Activated T-cell treated with anti-CD3 and anti-CD28 coated beads, Interleukin-2, amount 50 U/mL, for 72 hours (primary cell): Measurements from ENCODE around the gene FIBP. TPM values are rescaled to one million over a fixed set of nuclear protein-coding genes. Genes with fewer than 3 reads are reported as not detected.

ENCODE experiments used
- ATAC-seq, 2 donors: fragments of 150-1000 bp; cut with Tn5 transposase; replicated peaks in 1 of 2; 2 replicates each; pipeline ENCODE4 v1.10.0; 2021; ENCODE audit warnings: moderate library complexity in 2 of 2, mild to moderate bottlenecking in 1 of 2
- DNase-seq, 2 donors: peaks; one replicate each; pipeline ENCODE4 v3.0.0; 2021 to 2022; ENCODE audit warnings: mixed read lengths in 1 of 2
- H3K27ac Mint-ChIP-seq: one replicate; pipeline ENCODE4 v1.8.0; 2022; ENCODE audit warnings: mild to moderate bottlenecking, moderate library complexity, mixed read lengths
- H3K27me3 Mint-ChIP-seq: one replicate; pipeline ENCODE4 v1.8.0; 2022; ENCODE audit warnings: low read depth, mixed read lengths
- H3K36me3 Mint-ChIP-seq, 2 donors: one replicate each; pipeline ENCODE4 v1.8.0; 2022; ENCODE audit warnings: mixed read lengths in 2 of 2, mild to moderate bottlenecking in 1 of 2; ENCODE audit not compliant: insufficient read depth in 2 of 2
- H3K4me1 Mint-ChIP-seq: one replicate; pipeline ENCODE4 v1.8.0; 2022; ENCODE audit warnings: low read depth, mixed read lengths
- H3K4me3 Mint-ChIP-seq, 2 donors: one replicate each; pipeline ENCODE4 v1.8.0; 2022; ENCODE audit warnings: mild to moderate bottlenecking in 2 of 2, mixed read lengths in 2 of 2, moderate library complexity in 2 of 2
- H3K9me3 Mint-ChIP-seq, 2 donors: one replicate each; pipeline ENCODE4 v1.8.0; 2022; ENCODE audit warnings: mixed read lengths in 2 of 2
- total RNA-seq, 2 donors: library from RNA; stranded (reverse); gene quantifications; one replicate each; pipeline ENCODE4 v1.2.3, GENCODE V29; 2022

FIBP gene
- total RNA-seq, 2 donors from 2014 or later, result 86.4 to 91.9 TPM

DNA sequence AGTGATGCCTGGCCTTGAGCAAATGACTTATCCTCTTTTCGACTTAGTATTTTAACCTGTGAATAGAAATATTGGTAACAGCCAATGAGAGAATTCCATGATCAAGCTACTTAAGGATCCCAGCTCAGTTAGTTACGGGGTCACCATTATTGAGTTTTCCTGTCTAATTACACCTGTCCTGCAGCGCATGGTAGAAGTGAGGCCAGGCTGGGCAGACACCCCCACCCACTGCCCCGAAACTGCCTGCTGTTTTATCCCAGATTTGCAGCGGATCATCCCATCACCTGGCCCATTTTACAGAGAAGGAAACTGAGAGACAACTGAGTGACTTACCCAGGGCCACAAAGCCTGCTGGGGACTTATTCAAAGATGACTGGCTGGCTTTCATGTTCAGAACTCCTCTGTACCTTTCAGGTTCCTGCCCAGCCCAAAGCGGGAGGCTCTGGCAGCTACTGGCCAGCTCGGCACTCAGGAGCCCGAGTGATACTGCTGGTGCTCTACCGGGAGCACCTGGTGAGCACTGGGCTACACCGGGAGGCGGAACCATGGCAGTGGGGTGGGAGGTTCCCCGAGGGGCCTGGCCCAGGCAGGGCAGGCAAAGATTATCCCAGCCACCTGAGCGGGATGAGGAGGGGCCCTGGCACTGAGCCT is 26.6 kb downstream of the FIBP start:
- Mint-ChIP-seq H3K9me3 (no peaks in the 10 kb centered on the region), H3K27me3 (no peaks in the 10 kb centered on the region), H3K36me3 (peaks cover 5 to 14% of the 10 kb centered on the region in 2 donors), H3K4me3 (peak overlapping the region; percentile 96 to 97), H3K27ac (no peak overlapping the region), H3K4me1 (peaks cover 36% of the 10 kb centered on the region)
- peak in 1 of 2 donors; percentile 1 for DNase-seq
- no peak for ATAC-seq

DNA sequence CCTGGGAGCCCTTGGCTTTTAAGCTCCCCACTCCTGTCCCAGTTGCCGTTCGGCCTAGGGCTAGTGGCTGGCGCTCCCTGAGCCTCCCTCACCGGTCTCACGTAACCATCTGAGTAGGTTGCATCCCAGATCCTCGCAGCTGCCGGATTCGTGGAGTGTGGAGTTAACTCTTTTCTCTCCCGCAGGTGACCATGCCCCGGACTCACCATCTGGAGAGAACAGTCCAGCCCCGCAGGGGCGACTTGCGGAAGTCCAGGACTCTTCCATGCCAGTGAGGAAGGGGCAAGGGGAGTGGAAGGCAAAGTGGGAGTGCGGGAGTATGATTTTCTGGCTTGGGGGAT is 27.1 kb downstream of the FIBP start:
- Mint-ChIP-seq H3K27ac (peak overlapping the region; percentile 87), H3K27me3 (no peaks in the 10 kb centered on the region), H3K9me3 (no peaks in the 10 kb centered on the region), H3K36me3 (peaks cover 10 to 19% of the 10 kb centered on the region in 2 donors), H3K4me1 (peaks cover 39% of the 10 kb centered on the region), H3K4me3 (peak overlapping the region; percentile 96 to 97)
- ATAC-seq (no peak), DNase-seq (no peak)

DNA sequence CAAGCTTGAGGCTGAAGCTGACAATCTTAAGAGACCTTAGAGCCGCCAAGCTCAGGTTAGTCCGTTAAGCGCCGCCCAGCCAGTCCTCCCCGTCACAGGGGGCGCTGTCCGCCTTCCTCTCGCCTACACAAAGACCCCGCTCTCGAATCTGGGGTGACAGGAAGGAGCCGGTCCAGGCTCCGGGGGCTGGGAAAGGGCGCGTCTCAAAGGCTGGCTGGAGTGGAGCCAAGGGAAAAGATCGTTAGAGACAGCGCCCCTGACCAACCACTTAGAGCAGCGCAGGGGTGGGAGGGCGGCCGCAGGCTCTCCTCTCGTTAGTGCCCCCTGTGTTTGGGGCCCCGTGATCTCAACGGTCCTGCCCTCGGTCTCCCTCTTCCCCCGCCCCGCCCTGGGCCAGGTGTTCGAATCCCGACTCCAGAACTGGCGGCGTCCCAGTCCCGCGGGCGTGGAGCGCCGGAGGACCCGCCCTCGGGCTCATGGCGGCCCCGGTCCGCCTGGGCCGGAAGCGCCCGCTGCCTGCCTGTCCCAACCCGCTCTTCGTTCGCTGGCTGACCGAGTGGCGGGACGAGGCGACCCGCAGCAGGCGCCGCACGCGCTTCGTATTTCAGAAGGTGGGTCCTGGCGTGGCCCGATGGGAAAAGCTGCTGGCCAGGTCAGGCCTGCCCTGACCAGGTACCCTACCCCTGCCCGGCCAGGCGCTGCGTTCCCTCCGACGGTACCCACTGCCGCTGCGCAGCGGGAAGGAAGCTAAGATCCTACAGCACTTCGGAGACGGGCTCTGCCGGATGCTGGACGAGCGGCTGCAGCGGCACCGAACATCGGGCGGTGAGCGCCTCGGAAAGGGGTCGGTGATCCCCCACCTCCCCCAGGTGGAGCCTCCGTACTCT is 27.8 kb downstream of the FIBP start, which contains the start of gene MUS81:
Gene MUS81, plus strand, starts transcription at position 156 of the 887 bp plus-strand sequence. Its CDS starts 321 bp downstream, at position 477.
- H3K36me3 Mint-ChIP-seq, result peaks cover 12 to 23% of the 10 kb centered on the region in 2 donors
- no peaks in the 10 kb centered on the region for H3K9me3 Mint-ChIP-seq
- H3K27ac Mint-ChIP-seq, result peak within 1 kb of the TSS; percentile 95
- DNase-seq (peak; percentile 97), ATAC-seq (peak; percentile 43 to 47)
- peaks cover 46% of the 10 kb centered on the region for H3K4me1 Mint-ChIP-seq
- peak within 1 kb of the TSS; percentile 96 to 97 for H3K4me3 Mint-ChIP-seq
- H3K27me3 Mint-ChIP-seq, result no peaks in the 10 kb centered on the region

DNA sequence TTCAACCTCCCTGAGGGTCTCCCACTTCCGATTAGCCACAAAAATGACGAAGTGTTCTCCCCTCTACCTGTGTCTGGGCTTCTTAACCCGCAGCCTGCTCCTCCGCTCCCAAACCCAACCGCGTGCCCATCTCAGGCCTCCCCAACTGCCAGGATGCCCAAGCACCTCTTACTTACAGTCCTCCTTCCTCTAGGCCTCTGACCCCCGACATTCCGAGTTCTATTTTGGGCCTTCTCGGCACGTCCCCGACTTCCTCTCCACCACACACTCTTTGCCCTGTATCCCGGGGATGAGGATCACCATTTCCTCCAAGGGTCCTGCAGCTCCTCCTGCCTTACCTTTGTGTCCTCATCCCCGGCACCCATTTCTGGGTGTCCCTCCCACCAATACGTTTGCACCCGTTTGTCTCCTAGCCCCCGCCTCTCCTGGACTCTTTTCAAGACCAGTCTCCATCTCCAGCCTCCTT is 28.4 kb downstream of the FIBP start:
- ATAC-seq (peak; percentile 0 to 5), DNase-seq (no peak)
- Mint-ChIP-seq H3K4me1 (peaks cover 52% of the 10 kb centered on the region), H3K9me3 (no peaks in the 10 kb centered on the region), H3K4me3 (peak overlapping the region; percentile 96 to 97), H3K27ac (peak overlapping the region; percentile 83), H3K36me3 (peaks cover 15 to 25% of the 10 kb centered on the region in 2 donors), H3K27me3 (no peaks in the 10 kb centered on the region)

DNA sequence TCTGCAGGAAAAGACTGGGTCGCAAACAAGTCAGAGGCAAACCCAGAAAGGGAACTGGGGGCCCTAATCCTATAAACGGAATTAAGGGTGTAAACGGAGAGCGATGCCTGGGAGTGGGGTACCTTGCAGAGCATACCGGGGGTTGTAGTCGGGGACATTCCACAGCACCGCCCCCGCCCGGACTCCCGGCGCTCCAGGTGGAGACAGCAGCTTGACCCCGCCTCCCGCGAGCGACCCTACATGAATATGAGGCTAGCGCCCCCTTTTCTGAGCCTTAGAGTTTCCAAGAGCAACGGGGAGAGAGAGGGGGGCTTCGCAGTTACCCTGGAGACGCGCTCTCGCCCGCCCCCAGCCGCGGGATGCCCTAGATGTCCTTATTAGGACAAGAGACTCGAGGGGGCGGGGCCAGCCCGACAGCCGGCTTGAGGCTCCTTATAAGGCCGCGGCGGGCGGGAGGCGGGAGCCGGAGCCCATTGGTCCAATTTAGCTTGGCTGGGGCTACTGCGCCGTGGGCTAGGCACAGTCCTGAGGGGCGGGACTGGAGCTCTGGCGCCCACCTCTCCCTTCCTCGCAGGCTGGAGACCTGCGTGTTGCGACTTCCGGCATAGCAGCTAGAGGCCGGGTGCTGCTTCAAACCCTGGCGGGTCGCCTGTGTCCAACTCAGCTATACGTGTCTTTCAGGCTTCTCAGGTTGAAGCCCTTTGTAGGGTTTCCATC is 29.0 kb downstream of the FIBP start:
- peak; percentile 99 to 100 for DNase-seq
- Mint-ChIP-seq H3K27me3 (no peaks in the 10 kb centered on the region), H3K9me3 (no peaks in the 10 kb centered on the region), H3K36me3 (peaks cover 20 to 31% of the 10 kb centered on the region in 2 donors), H3K4me3 (peak overlapping the region; percentile 96 to 97), H3K4me1 (peaks cover 58% of the 10 kb centered on the region), H3K27ac (peak overlapping the region; percentile 95)
- ATAC-seq, result peak; percentile 69 to 71

DNA sequence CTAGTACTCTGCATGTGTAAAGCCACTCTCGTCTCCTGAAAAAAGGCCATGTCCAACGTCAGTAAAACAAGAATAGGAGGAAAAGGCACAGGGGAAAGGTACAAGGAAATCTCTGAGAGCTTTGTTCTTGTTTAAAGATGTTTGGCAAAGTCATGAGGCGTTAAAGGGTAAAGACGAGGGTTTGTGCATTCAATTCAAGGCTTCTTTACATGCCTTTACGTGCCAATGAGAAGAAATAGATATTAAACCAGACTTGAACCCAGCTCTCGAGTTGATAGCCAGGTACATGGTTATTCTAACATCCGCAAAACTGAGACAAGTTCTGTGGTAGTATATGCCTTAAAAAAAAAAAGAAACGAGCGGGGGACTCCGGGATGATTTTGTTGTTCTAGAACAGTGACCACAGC is 29.6 kb downstream of the FIBP start:
- H3K27ac Mint-ChIP-seq, result peak overlapping the region; percentile 95
- no peaks in the 10 kb centered on the region for H3K9me3 Mint-ChIP-seq
- DNase-seq, result no peak
- H3K4me1 Mint-ChIP-seq, result peaks cover 64% of the 10 kb centered on the region
- no peaks in the 10 kb centered on the region for H3K27me3 Mint-ChIP-seq
- no peak for ATAC-seq
- peaks cover 24 to 36% of the 10 kb centered on the region in 2 donors for H3K36me3 Mint-ChIP-seq
- H3K4me3 Mint-ChIP-seq, result peak overlapping the region; percentile 96 to 97

DNA sequence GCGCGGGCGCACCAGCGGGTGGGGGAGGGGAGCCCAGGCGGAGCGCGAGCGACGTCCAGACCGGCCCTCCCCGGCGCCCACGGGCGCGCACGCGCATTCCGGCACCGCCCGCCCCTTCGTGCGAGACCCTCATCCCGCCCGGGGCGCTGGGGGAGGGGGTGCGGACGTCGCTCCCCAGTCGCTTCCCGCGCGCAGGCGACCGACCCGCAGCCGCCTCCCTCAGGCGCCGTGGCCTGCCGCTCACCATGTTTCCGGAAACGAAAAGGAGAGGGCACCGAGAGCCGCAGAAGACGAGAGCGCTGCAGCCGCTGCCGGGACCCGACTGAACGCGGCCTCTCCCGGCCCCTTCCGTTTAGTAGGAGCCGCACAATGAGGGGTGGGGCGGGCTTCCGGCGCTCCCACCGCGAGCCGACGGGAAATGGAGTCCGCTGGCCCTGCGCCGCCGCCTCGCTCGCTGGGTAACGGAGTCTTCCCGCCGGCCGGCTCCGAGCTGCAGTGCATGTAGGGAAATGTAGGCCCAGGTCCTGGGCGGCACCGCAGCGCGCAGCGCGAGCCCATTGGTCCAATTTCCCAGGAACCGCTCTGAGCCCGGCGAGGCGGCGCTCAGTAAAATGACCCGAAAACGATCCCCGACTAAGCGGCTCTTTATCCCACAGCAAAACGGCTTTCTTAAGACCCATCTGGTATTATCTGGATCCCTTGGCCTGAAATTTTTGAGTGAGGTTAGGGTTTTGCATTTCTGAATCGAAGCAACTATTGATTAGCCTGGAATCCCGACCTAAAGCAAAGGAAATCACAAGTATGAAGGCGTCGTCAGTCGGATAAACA is 30.2 kb downstream of the FIBP start, which contains the start of gene CFL1:
Gene CFL1, minus strand, starts transcription at position 328 of the 828 bp plus-strand sequence. Its CDS starts 81 bp downstream, at position 247.
- Mint-ChIP-seq H3K4me1 (peaks cover 65% of the 10 kb centered on the region), H3K9me3 (no peaks in the 10 kb centered on the region), H3K27me3 (no peaks in the 10 kb centered on the region), H3K4me3 (peak within 1 kb of the TSS; percentile 97), H3K27ac (peak within 1 kb of the TSS; percentile 95), H3K36me3 (peaks cover 26 to 38% of the 10 kb centered on the region in 2 donors)
- ATAC-seq (peak; percentile 66), DNase-seq (peak; percentile 98)

DNA sequence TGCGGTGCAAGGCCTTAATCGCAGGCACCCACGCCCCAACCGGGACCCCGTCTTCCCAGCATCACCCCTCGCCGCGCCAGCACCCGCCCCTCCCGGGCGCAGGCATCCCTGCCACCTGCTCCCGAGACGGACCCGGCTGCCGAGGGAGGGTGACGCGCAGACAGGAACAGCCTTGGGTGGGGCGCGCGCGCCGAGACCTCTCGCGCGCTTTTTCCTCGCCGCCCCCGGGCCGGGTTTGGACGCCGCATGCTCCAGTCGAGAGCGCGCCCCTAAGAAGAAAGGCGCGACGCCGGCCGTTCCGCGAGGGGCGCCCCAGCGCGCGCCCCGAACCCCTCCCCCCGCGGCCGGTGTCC is 30.8 kb downstream of the FIBP start:
- Mint-ChIP-seq H3K36me3 (peaks cover 24 to 35% of the 10 kb centered on the region in 2 donors), H3K27ac (no peak overlapping the region), H3K9me3 (no peaks in the 10 kb centered on the region), H3K4me1 (peaks cover 59% of the 10 kb centered on the region), H3K4me3 (peak overlapping the region; percentile 96 to 97), H3K27me3 (no peaks in the 10 kb centered on the region)
- DNase-seq (no peak), ATAC-seq (peak in 1 of 2 donors; percentile 0)

DNA sequence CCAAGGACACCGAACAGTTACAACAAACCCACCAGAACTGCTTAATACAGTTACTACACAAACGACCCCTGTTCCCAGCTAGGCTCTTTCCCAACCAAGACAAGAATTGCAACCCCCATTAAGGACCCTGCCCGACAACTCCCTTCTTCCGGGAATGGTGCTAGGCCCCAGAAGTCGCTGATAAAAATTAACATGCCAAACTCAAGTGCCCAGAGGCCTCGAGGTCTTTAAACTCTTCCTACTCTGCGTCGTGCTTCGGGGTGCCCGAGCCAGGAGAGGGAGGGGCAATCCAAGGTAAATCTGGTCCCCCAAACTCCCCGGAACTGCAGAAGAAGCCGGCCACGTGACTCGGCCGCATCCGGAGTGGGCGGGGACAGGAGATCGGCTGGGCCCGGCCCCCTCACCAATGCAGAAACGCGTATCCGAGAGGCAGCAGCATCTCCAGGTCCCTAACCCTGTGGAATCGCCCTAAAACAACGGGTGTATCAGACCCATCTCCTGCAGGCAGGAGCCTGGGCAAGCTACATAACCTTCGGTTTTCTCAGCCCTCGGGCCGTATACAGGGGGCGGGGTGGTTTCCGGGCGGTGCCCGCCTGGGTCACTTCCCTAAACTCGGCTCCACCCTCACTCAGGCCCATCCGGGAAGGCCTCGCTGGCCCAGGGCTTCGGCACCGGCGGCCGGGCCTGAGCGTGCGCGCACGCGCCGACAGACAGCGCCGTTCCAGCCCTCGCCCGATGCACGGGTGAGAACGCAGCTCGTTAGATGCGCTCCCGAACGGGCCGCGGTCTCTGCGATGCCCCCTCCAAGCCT is 31.4 kb downstream of the FIBP start:
- ATAC-seq, result peak; percentile 17 to 20
- H3K4me1 Mint-ChIP-seq, result peaks cover 54% of the 10 kb centered on the region
- H3K27ac Mint-ChIP-seq, result peak overlapping the region; percentile 91

DNA sequence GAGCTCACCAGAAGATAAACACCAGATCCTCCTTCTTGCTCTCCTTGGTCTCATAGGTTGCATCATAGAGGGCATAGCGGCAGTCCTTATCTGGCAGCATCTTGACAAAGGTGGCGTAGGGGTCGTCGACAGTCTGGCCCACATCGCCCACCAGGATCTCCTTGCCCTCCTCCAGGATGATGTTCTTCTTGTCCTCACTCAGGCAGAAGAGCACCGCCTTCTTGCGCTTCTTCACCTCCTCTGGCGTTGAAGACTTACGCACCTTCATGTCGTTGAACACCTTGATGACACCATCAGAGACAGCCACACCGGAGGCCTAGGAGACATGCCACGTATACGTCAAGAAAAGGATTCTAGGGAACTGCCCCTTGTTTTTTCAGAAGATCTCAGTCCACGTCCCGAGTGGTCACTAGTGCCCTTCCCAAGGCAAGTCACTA is 32.3 kb downstream of the FIBP start:
- peaks cover 46% of the 10 kb centered on the region for H3K4me1 Mint-ChIP-seq
- ATAC-seq (no peak), DNase-seq (no peak)
- H3K27ac Mint-ChIP-seq, result peak overlapping the region; percentile 91
- no peaks in the 10 kb centered on the region for H3K27me3 Mint-ChIP-seq
- H3K36me3 Mint-ChIP-seq, result peaks cover 24 to 44% of the 10 kb centered on the region in 2 donors
- H3K9me3 Mint-ChIP-seq, result no peaks in the 10 kb centered on the region
- peak overlapping the region; percentile 96 to 97 for H3K4me3 Mint-ChIP-seq

More for the DNA sequence above, 31.4 kb downstream of the FIBP start:
- Mint-ChIP-seq H3K4me3 (peak overlapping the region; percentile 96 to 97), H3K27me3 (no peaks in the 10 kb centered on the region), H3K9me3 (no peaks in the 10 kb centered on the region), H3K36me3 (peaks cover 24 to 40% of the 10 kb centered on the region in 2 donors)
- DNase-seq, result peak; percentile 87 to 91
